Brain microvascular endothelial cell (primary cell): Measurements from ENCODE around the gene SPSB1.

Experiments used
- DNase-seq: peaks from one replicate; pipeline ENCODE4 v3.0.0-alpha.2; 2020
- H3K27ac ChIP-seq: fragments of 250-450 bp; sonication (Bioruptor Pico); 2 replicates; pipeline ENCODE4 v1.5.1; 2020; ENCODE audit warnings: mild to moderate bottlenecking, moderate library complexity
- H3K27me3 ChIP-seq: fragments of 250-450 bp; sonication (Bioruptor Pico); replicated peaks from 2 replicates; pipeline ENCODE4 v1.5.1; 2020; ENCODE audit warnings: mild to moderate bottlenecking
- H3K36me3 ChIP-seq: fragments of 250-450 bp; sonication (Bioruptor Pico); replicated peaks from 2 replicates; pipeline ENCODE4 v1.5.1; 2020; ENCODE audit warnings: mild to moderate bottlenecking
- H3K4me3 ChIP-seq: 2 replicates; pipeline ENCODE4 v1.5.1; 2011; ENCODE audit warnings: low read depth, mild to moderate bottlenecking, control low read depth, low read length, moderate library complexity
- CTCF ChIP-seq: IDR thresholded peaks from 2 replicates; pipeline ENCODE4 v1.5.1; 2011; ENCODE audit warnings: low read depth, mild to moderate bottlenecking, moderate library complexity, low read length, control low read depth, inconsistent platforms; ENCODE audit errors: missing control alignments
- in situ Hi-C: cut with HindIII; loops from 2 replicates; pipeline ENCODE4 v1.10.0; 2017; ENCODE audit warnings: low sequenced_read_pairs, low pct_ligation_motif_present

Gene SPSB1

GRCh38 chr1:9246215-9246614, 46.5 kb upstream of the SPSB1 start:
- H3K36me3 ChIP-seq: peaks cover 3% of the 10 kb centered on the region
- in situ Hi-C loops: no loop called here
- no peak overlapping the region for H3K4me3 ChIP-seq
- TF ChIP-seq CTCF: no peak
- DNase-seq: no peak
- no peaks in the 10 kb centered on the region for H3K27me3 ChIP-seq
- no peak overlapping the region for H3K27ac ChIP-seq

GRCh38 chr1:9246841-9247785, 45.6 kb upstream of the SPSB1 start:
- Histone ChIP-seq H3K27ac (no peak overlapping the region), H3K27me3 (no peaks in the 10 kb centered on the region), H3K4me3 (no peak overlapping the region), H3K36me3 (peaks cover 3% of the 10 kb centered on the region)
- DNase-seq: no peak
- TF ChIP-seq CTCF: no peak
- in situ Hi-C loops: no loop called here

GRCh38 chr1:9247894-9248293, 44.8 kb upstream of the SPSB1 start:
- no peak overlapping the region for H3K4me3 ChIP-seq
- no peak for DNase-seq
- in situ Hi-C loops: no loop called here
- H3K27me3 ChIP-seq: no peaks in the 10 kb centered on the region
- no peak for TF ChIP-seq CTCF
- peaks cover 3% of the 10 kb centered on the region for H3K36me3 ChIP-seq
- no peak overlapping the region for H3K27ac ChIP-seq

- no peaks in the 10 kb centered on the region for H3K27me3 ChIP-seq
- peaks cover 3% of the 10 kb centered on the region for H3K36me3 ChIP-seq
- no peak overlapping the region for H3K27ac ChIP-seq
- H3K4me3 ChIP-seq: no peak overlapping the region
- TF ChIP-seq CTCF: no peak
- no peak for DNase-seq
- in situ Hi-C loops: no loop called here
These were observed 44.1 kb upstream of the SPSB1 start for GRCh38 chr1:9248341-9249262.

GRCh38 chr1:9249263-9249533, 43.5 kb upstream of the SPSB1 start:
- TF ChIP-seq CTCF: no peak
- no peak overlapping the region for H3K27ac ChIP-seq
- H3K27me3 ChIP-seq: no peaks in the 10 kb centered on the region
- H3K36me3 ChIP-seq: peaks cover 3% of the 10 kb centered on the region
- H3K4me3 ChIP-seq: no peak overlapping the region
- in situ Hi-C loops: no loop called here
- DNase-seq: no peak
